H1 (cell line): ENCODE results near the gene PPP1R12B. TPM values are rescaled to one million over a fixed set of nuclear protein-coding genes. Genes with fewer than 3 reads are reported as not detected.
A peak's percentile ranks its signal among the peaks of the same experiment; 100 is the strongest.

Source experiments
- CTCF ChIA-PET: fragments of 300-600 bp; sonication (Branson Sonifier 250); formaldehyde crosslinking; loops from one replicate; lab custom pipeline; 2021; ENCODE audit not compliant: partially characterized antibody; lab: Charles Lee
- POLR2A ChIA-PET: fragments of 300-600 bp; sonication (Branson Sonifier 250); formaldehyde crosslinking; loops from one replicate; lab custom pipeline; 2021; ENCODE audit warnings: inconsistent platforms; ENCODE audit not compliant: partially characterized antibody; lab: Charles Lee
- DNase-seq, 2 experiments: peaks; one replicate each; pipeline versions ENCODE4 v3.0.0 to v3.0.0-alpha.2; 2010 to 2022; ENCODE audit warnings: low spot score in 2 of 2, low read depth in 1 of 2, mixed read lengths in 1 of 2
- FAIRE-seq: peaks from 2 replicates; lab custom pipeline; 2011; peaks lifted over from hg19 to GRCh38; lab: Jason Lieb, UNC
- H2AFZ ChIP-seq: 2 replicates; pipeline ENCODE4 v1.8.1; 2012; ENCODE audit warnings: low read length, inconsistent platforms
- H2AK5ac ChIP-seq: 2 replicates; pipeline ENCODE4 v1.6.1; 2013; ENCODE audit warnings: low read depth, low read length
- H2BK120ac ChIP-seq: replicated peaks from 2 replicates; pipeline ENCODE3; 2013; ENCODE audit warnings: low read depth, low read length, inconsistent platforms
- H2BK12ac ChIP-seq: 2 replicates; pipeline ENCODE4 v1.6.1; 2013; ENCODE audit warnings: low read depth, low read length
- H2BK15ac ChIP-seq: 2 replicates; pipeline ENCODE4 v1.6.1; 2013; ENCODE audit warnings: low read length
- H2BK20ac ChIP-seq: 2 replicates; pipeline ENCODE4 v1.6.1; 2013; ENCODE audit warnings: low read length
- H2BK5ac ChIP-seq: 2 replicates; pipeline ENCODE4 v1.6.1; 2013; ENCODE audit warnings: low read depth, low read length
- H3K14ac ChIP-seq: 2 replicates; pipeline ENCODE4 v1.6.1; 2013; ENCODE audit warnings: inconsistent platforms; ENCODE audit not compliant: insufficient read length
- H3K18ac ChIP-seq: 2 replicates; pipeline ENCODE4 v1.6.1; 2013; ENCODE audit warnings: low read length; ENCODE audit errors: extremely low read depth
- H3K23ac ChIP-seq: 2 replicates; pipeline ENCODE4 v1.6.1; 2013; ENCODE audit warnings: inconsistent platforms; ENCODE audit not compliant: insufficient read length
- H3K23me2 ChIP-seq: 2 replicates; pipeline ENCODE4 v1.6.1; 2013; ENCODE audit warnings: low read depth, low read length
- H3K27ac ChIP-seq: 2 replicates; pipeline ENCODE4 v1.6.1; 2011; ENCODE audit warnings: low read depth, low read length, inconsistent platforms
- H3K27me3 ChIP-seq, 4 experiments: replicated peaks in 1 of 4; 1 replicate in 1 of 4; 2 replicates in 3 of 4; pipeline versions ENCODE4 v1.6.1 to v1.8.1; 2011 to 2013; ENCODE audit warnings: low read length in 3 of 4, mild to moderate bottlenecking in 3 of 4, inconsistent platforms in 2 of 4, mixed read lengths in 2 of 4, moderate library complexity in 1 of 4; ENCODE audit not compliant: control insufficient read depth in 3 of 4, insufficient read depth in 3 of 4; ENCODE audit errors: extremely low read depth in 1 of 4
- H3K36me3 ChIP-seq, 4 experiments: 2 replicates each; pipeline versions ENCODE4 v1.6.1 to v1.8.1; 2011 to 2013; ENCODE audit warnings: mild to moderate bottlenecking in 4 of 4, low read length in 3 of 4, moderate library complexity in 2 of 4, control low read depth in 1 of 4, inconsistent platforms in 1 of 4; ENCODE audit not compliant: insufficient read depth in 4 of 4, control insufficient read depth in 2 of 4
- H3K4ac ChIP-seq: replicated peaks from 2 replicates; pipeline ENCODE3; 2013; ENCODE audit warnings: low read length, low read depth, mixed read lengths, inconsistent platforms; ENCODE audit not compliant: insufficient read length
- H3K4me1 ChIP-seq, 4 experiments: replicated peaks in 1 of 4; 1 replicate in 1 of 4; 2 replicates in 3 of 4; pipeline versions ENCODE4 v1.6.1 to v1.8.1; 2011 to 2013; ENCODE audit warnings: low read length in 3 of 4, inconsistent platforms in 2 of 4, mixed read lengths in 1 of 4; ENCODE audit not compliant: insufficient read depth in 4 of 4, control insufficient read depth in 3 of 4
- H3K4me2 ChIP-seq, 2 experiments: 2 replicates each; pipeline versions ENCODE4 v1.6.1 to v1.8.1; 2011 to 2013; ENCODE audit warnings: low read depth in 2 of 2, low read length in 2 of 2, control low read depth in 1 of 2, inconsistent platforms in 1 of 2, mild to moderate bottlenecking in 1 of 2; ENCODE audit not compliant: insufficient read depth in 1 of 2
- H3K4me3 ChIP-seq, 4 experiments: fragments of 200-600, 300-600 bp in 1 of 4; sonication (generic), shearing (Covaris generic), sonication (Bioruptor Twin) in 1 of 4; 2 replicates each; pipeline versions ENCODE4 v1.5.1 to v1.8.1; 2011 to 2016; ENCODE audit warnings: low read length in 4 of 4, low read depth in 3 of 4, control low read depth in 2 of 4, inconsistent platforms in 2 of 4, mild to moderate bottlenecking in 2 of 4, mixed read lengths in 1 of 4, moderate library complexity in 1 of 4; ENCODE audit not compliant: insufficient read depth in 2 of 4; ENCODE audit errors: extremely low read depth in 1 of 4
- H3K56ac ChIP-seq: replicated peaks from 2 replicates; pipeline ENCODE3; 2013; ENCODE audit warnings: low read depth, mild to moderate bottlenecking, mixed read lengths, low read length, inconsistent platforms; ENCODE audit not compliant: insufficient read length
- H3K79me1 ChIP-seq: 2 replicates; pipeline ENCODE4 v1.6.1; 2013; ENCODE audit warnings: low read depth, low read length, control low read depth
- H3K79me2 ChIP-seq, 2 experiments: 2 replicates each; pipeline versions ENCODE4 v1.6.1 to v1.8.1; 2012 to 2013; ENCODE audit warnings: low read length in 2 of 2, mild to moderate bottlenecking in 2 of 2, inconsistent platforms in 1 of 2; ENCODE audit not compliant: insufficient read depth in 2 of 2, control insufficient read depth in 1 of 2
- H3K9ac ChIP-seq, 4 experiments: replicated peaks in 1 of 4; 1 replicate in 1 of 4; 2 replicates in 3 of 4; pipeline versions ENCODE4 v1.6.1 to v1.8.1; 2011 to 2013; ENCODE audit warnings: low read depth in 3 of 4, low read length in 3 of 4, control low read depth in 2 of 4, mild to moderate bottlenecking in 2 of 4, moderate library complexity in 2 of 4, inconsistent platforms in 1 of 4; ENCODE audit errors: extremely low read depth in 1 of 4
- H3K9me3 ChIP-seq, 2 experiments: 2 replicates each; pipeline versions ENCODE4 v1.6.1 to v1.8.1; 2012 to 2013; ENCODE audit warnings: mild to moderate bottlenecking in 2 of 2, moderate library complexity in 2 of 2, control low read depth in 1 of 2, inconsistent platforms in 1 of 2, low read depth in 1 of 2, low read length in 1 of 2, mixed read lengths in 1 of 2; ENCODE audit not compliant: insufficient read depth in 2 of 2
- H4K20me1 ChIP-seq, 2 experiments: replicated peaks in 1 of 2; 2 replicates each; pipeline versions ENCODE3 to v1.8.1; 2011 to 2013; ENCODE audit warnings: inconsistent platforms in 2 of 2, low read length in 2 of 2, mild to moderate bottlenecking in 1 of 2; ENCODE audit not compliant: insufficient read depth in 2 of 2, control insufficient read depth in 1 of 2
- H4K5ac ChIP-seq: 2 replicates; pipeline ENCODE4 v1.6.1; 2013; ENCODE audit warnings: low read length, low read depth, mixed read lengths, inconsistent platforms; ENCODE audit not compliant: insufficient read length
- H4K8ac ChIP-seq: 2 replicates; pipeline ENCODE4 v1.8.0; 2013; ENCODE audit warnings: mild to moderate bottlenecking, moderate library complexity, low read length, inconsistent platforms; ENCODE audit not compliant: insufficient read depth; ENCODE audit errors: extremely low read depth
- H4K91ac ChIP-seq: replicated peaks from 2 replicates; pipeline ENCODE3; 2013; ENCODE audit warnings: low read length, mixed read lengths, inconsistent platforms; ENCODE audit not compliant: insufficient read length
- TAF1 ChIP-seq: IDR thresholded peaks from 2 replicates; pipeline ENCODE4 v1.6.1; 2011; ENCODE audit warnings: mild to moderate bottlenecking, low read depth, low read length
- WGBS, 2 experiments: shearing (Covaris generic) in 1 of 2; methylation state at CpG; one replicate each; pipeline versions ENCODE4 v1.1.6 to v1.1.7; 2013 to 2015; ENCODE audit warnings: low lambda C conversion rate in 2 of 2, mixed read lengths in 2 of 2, inconsistent platforms in 1 of 2, low coverage in 1 of 2, missing lambda C conversion rate in 1 of 2; ENCODE audit not compliant: insufficient replicate concordance in 2 of 2, insufficient coverage in 1 of 2, insufficient read length in 1 of 2; ENCODE audit errors: extremely low coverage in 1 of 2, missing lambda C conversion rate in 1 of 2; 5-methylcytosine and 5-hydroxymethylcytosine counted together
- polyA plus RNA-seq, 7 experiments: library from polyadenylated mRNA; depleted of rRNA in 3 of 7; stranded (reverse) in 5 of 7; unstranded in 2 of 7; fragments of >200 nt in 5 of 7; fragments of 200-250 nt in 2 of 7; gene quantifications; 1 replicate in 5 of 7; 2 replicates in 1 of 7; 4 replicates in 1 of 7; pipeline versions ENCODE4 v1.2.1 to v1.2.3, GENCODE V29; 2011 to 2013; ENCODE audit warnings: missing spikeins in 2 of 7, mixed read lengths in 2 of 7
- total RNA-seq: library from RNA; stranded (reverse); fragmentation: NEBNext Ultra II Directional; extraction: Animal tissue kit (Norgen Biotek cat#: 25700); gene quantifications from 2 replicates; pipeline ENCODE4 v1.2.1, GENCODE V29; 2021

Gene PPP1R12B
- total and polyA plus RNA-seq, 2 of the 8 experiments (the other 6 are each of a cell fraction or from before 2014, with no cell fraction given), result 7.9 to 18.7 TPM

DNA sequence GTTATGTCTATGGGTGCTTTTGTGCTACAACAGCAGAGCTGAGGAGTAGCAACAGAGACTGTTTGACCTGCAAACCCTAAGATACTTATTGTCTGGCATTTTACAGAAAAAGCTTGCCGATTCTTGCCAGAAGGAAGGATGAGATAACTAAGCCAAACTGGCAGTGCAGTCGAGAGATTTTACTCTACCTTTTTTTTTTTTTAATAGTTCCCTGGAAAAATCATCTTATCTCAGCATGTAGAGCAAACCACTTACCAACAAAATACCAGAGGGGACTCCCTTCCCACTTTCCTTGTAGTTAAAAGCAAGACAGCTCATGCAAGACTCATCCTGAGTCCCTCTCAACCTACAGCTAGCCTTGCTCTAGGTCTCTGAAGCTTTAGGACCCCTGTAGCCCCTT lies 228.9 kb downstream of the PPP1R12B start:
- no peak overlapping the region for H3K9ac ChIP-seq
- H2BK12ac ChIP-seq, result no peak overlapping the region
- no peaks in the 10 kb centered on the region for H4K20me1 ChIP-seq
- no peak overlapping the region; the same call in 1 of the 2 replicates for H3K18ac ChIP-seq
- TF ChIP-seq TAF1, result no peak
- H2AFZ ChIP-seq, result no peak overlapping the region
- no peak overlapping the region for H3K14ac ChIP-seq
- POLR2A ChIA-PET, result interaction anchor here (0.9 to 1.2 kb wide), 2 partner anchors 9 to 11 kb away, joined by 3 to 4 read pairs; no protein-coding TSS in a partner anchor
- no peaks in the 10 kb centered on the region for H3K9me3 ChIP-seq
- H2BK15ac ChIP-seq, result no peak overlapping the region
- H3K79me2 ChIP-seq, result no peaks in the 10 kb centered on the region
- no peak overlapping the region for H4K8ac ChIP-seq
- no peak overlapping the region for H2BK120ac ChIP-seq
- no peak overlapping the region for H3K4ac ChIP-seq
- DNase-seq (no peak), FAIRE-seq (no peak)
- H3K56ac ChIP-seq, result no peak overlapping the region
- CTCF ChIA-PET, result interaction anchor here (0.6 to 10.1 kb wide), 20 partner anchors 9 to 238 kb away, joined by 3 to 78 read pairs (median 4); no protein-coding TSS in a partner anchor
- H3K4me3 ChIP-seq, result peak overlapping the region in 1 of 4 experiments; percentile 0; a peak in 1 of 8 replicates
- H4K5ac ChIP-seq, result peak overlapping the region; percentile 12
- H3K23ac ChIP-seq, result no peak overlapping the region
- H3K79me1 ChIP-seq, result no peaks in the 10 kb centered on the region
- H3K4me2 ChIP-seq, result peak overlapping the region; percentile 12 to 26; a peak in 2 of 4 replicates
- H3K27me3 ChIP-seq, result no peaks in the 10 kb centered on the region
- no peak overlapping the region for H2BK5ac ChIP-seq
- H3K23me2 ChIP-seq, result no peaks in the 10 kb centered on the region
- no peak overlapping the region for H2BK20ac ChIP-seq
- H2AK5ac ChIP-seq, result no peak overlapping the region
- peaks cover 0 to 27% (median 19%) of the 10 kb centered on the region in 4 experiments; a peak in 6 of 7 replicates for H3K4me1 ChIP-seq
- no peak overlapping the region for H3K27ac ChIP-seq
- no peaks in the 10 kb centered on the region for H3K36me3 ChIP-seq
- WGBS, 2 experiments, result 54% methylated on average over 2 of the region's 2 CpGs; no CpG with 5 or more reads in 1 of the 2 experiments
- no peak overlapping the region for H4K91ac ChIP-seq
